IMR-90 (cell line): ENCODE results near the gene NXF1. TPM values are rescaled to one million over a fixed set of nuclear protein-coding genes. Genes with fewer than 3 reads are reported as not detected.

Source experiments
- ATAC-seq: fragments of 200-7000 bp; cut with Tn5 transposase; 2 replicates; pipeline ENCODE4 v1.9.1; 2020; ENCODE audit warnings: low read depth, mild to moderate bottlenecking, moderate library complexity
- BruUV-seq: library from RNA; stranded (reverse); fragments of 400-500 nt; replicated peaks from 2 replicates; lab custom pipeline; 2021; lab: Mats Ljungman, UMichigan
- CTCF ChIA-PET: fragments of 300-600 bp; formaldehyde crosslinking; extraction: SDS; loops from one replicate; lab custom pipeline; 2021; ENCODE audit warnings: antibody characterized with exemption; lab: Yijun Ruan, JAX
- POLR2A ChIA-PET: fragments of 300-600 bp; sonication (Branson Sonifier 250); formaldehyde crosslinking; loops from one replicate; lab custom pipeline; 2022; ENCODE audit warnings: antibody characterized with exemption; ENCODE audit not compliant: unreplicated experiment; lab: Charles Lee
- DNase-seq: peaks from one replicate; pipeline ENCODE4 v3.0.0; 2013
- H2AFZ ChIP-seq: replicated peaks from 2 replicates; pipeline ENCODE3; 2013; ENCODE audit warnings: low read length, mild to moderate bottlenecking; ENCODE audit not compliant: poor library complexity
- H2AK5ac ChIP-seq: 2 replicates; pipeline ENCODE4 v1.6.1; 2013; ENCODE audit warnings: low read depth, low read length, inconsistent platforms
- H2AK9ac ChIP-seq: replicated peaks from 2 replicates; pipeline ENCODE3; 2013; ENCODE audit warnings: mild to moderate bottlenecking, low read depth, low read length, moderate library complexity; ENCODE audit not compliant: poor library complexity
- H2BK120ac ChIP-seq: 2 replicates; pipeline ENCODE4 v1.6.1; 2013; ENCODE audit warnings: low read depth, low read length, inconsistent platforms
- H2BK15ac ChIP-seq: 3 replicates; pipeline ENCODE4 v1.6.1; 2013; ENCODE audit warnings: low read depth, low read length, inconsistent platforms
- H2BK20ac ChIP-seq: 2 replicates; pipeline ENCODE4 v1.6.1; 2013; ENCODE audit warnings: low read depth, mild to moderate bottlenecking, inconsistent platforms, low read length, moderate library complexity
- H2BK5ac ChIP-seq: 2 replicates; pipeline ENCODE4 v1.6.1; 2013; ENCODE audit warnings: mild to moderate bottlenecking, low read depth, low read length, inconsistent platforms; ENCODE audit not compliant: poor library complexity, severe bottlenecking
- H3K14ac ChIP-seq: replicated peaks from 2 replicates; pipeline ENCODE4 v1.6.1; 2013; ENCODE audit warnings: low read depth, low read length, inconsistent platforms
- H3K18ac ChIP-seq: 2 replicates; pipeline ENCODE4 v1.6.1; 2013; ENCODE audit warnings: low read depth, low read length, control low read depth
- H3K23ac ChIP-seq: 2 replicates; pipeline ENCODE4 v1.6.1; 2013; ENCODE audit warnings: low read depth, low read length, inconsistent platforms
- H3K27ac ChIP-seq: 2 replicates; pipeline ENCODE4 v1.5.1; 2013; ENCODE audit warnings: mild to moderate bottlenecking, control low read depth, low read length; ENCODE audit not compliant: insufficient read depth
- H3K27me3 ChIP-seq: 2 replicates; pipeline ENCODE4 v1.6.1; 2013; ENCODE audit warnings: low read length; ENCODE audit not compliant: control insufficient read depth, insufficient read depth
- H3K36me3 ChIP-seq: 2 replicates; pipeline ENCODE4 v1.6.1; 2013; ENCODE audit warnings: low read length, mixed read lengths; ENCODE audit not compliant: control insufficient read depth, insufficient read depth
- H3K4ac ChIP-seq: 2 replicates; pipeline ENCODE4 v1.6.1; 2013; ENCODE audit warnings: low read depth, low read length, inconsistent platforms
- H3K4me1 ChIP-seq: 2 replicates; pipeline ENCODE4 v1.6.1; 2013; ENCODE audit warnings: low read length, mixed read lengths; ENCODE audit not compliant: control insufficient read depth, insufficient read depth
- H3K4me2 ChIP-seq: 2 replicates; pipeline ENCODE4 v1.6.1; 2013; ENCODE audit warnings: low read depth, mild to moderate bottlenecking, control low read depth, low read length, moderate library complexity
- H3K4me3 ChIP-seq: 2 replicates; pipeline ENCODE4 v1.5.1; 2013; ENCODE audit warnings: low read depth, mild to moderate bottlenecking, control low read depth, low read length, moderate library complexity; ENCODE audit not compliant: insufficient read depth
- H3K56ac ChIP-seq: 2 replicates; pipeline ENCODE4 v1.6.1; 2013; ENCODE audit warnings: low read length, inconsistent platforms; ENCODE audit not compliant: insufficient read depth; ENCODE audit errors: extremely low read depth
- H3K79me1 ChIP-seq, 2 experiments: 2 replicates each; pipeline ENCODE4 v1.6.1; 2013; ENCODE audit warnings: low read length in 2 of 2, inconsistent platforms in 1 of 2, low read depth in 1 of 2
- H3K9ac ChIP-seq: 2 replicates; pipeline ENCODE4 v1.6.1; 2013; ENCODE audit warnings: low read depth, low read length, control low read depth
- H3K9me1 ChIP-seq: 2 replicates; pipeline ENCODE4 v1.6.1; 2013; ENCODE audit warnings: low read length, inconsistent platforms; ENCODE audit not compliant: insufficient read depth
- H3K9me3 ChIP-seq: 2 replicates; pipeline ENCODE4 v1.6.1; 2013; ENCODE audit warnings: low read length; ENCODE audit not compliant: control insufficient read depth, insufficient read depth
- H4K20me1 ChIP-seq: 2 replicates; pipeline ENCODE4 v1.6.1; 2013; ENCODE audit warnings: low read length, inconsistent platforms; ENCODE audit not compliant: insufficient read depth
- H4K5ac ChIP-seq: 2 replicates; pipeline ENCODE4 v1.6.1; 2013; ENCODE audit warnings: mild to moderate bottlenecking, low read depth, low read length, control low read depth
- H4K8ac ChIP-seq, 2 experiments: 2 replicates each; pipeline ENCODE4 v1.6.1; 2013; ENCODE audit warnings: low read depth in 2 of 2, low read length in 2 of 2, control low read depth in 1 of 2, inconsistent platforms in 1 of 2
- H4K91ac ChIP-seq: 2 replicates; pipeline ENCODE4 v1.6.1; 2013; ENCODE audit warnings: low read depth, low read length, inconsistent platforms; ENCODE audit not compliant: insufficient read depth
- CTCF ChIP-seq: conservative IDR thresholded peaks from 2 replicates; pipeline ENCODE4 v1.5.1; 2012; ENCODE audit warnings: mild to moderate bottlenecking, low read depth, low read length, improper control_type of control experiment
- FOS ChIP-seq: fragments of 150-350 bp; IDR thresholded peaks from 2 replicates; pipeline ENCODE4 v1.6.1; 2016; ENCODE audit warnings: low read depth, low read length
- MAFK ChIP-seq: IDR thresholded peaks from 2 replicates; pipeline ENCODE4 v1.6.1; 2012; ENCODE audit warnings: low read depth, low read length, improper control_type of control experiment
- POLR2A ChIP-seq: IDR thresholded peaks from 2 replicates; pipeline ENCODE4 v1.6.1; 2012; ENCODE audit warnings: mild to moderate bottlenecking, low read depth, low read length
- RAD21 ChIP-seq: IDR thresholded peaks from 2 replicates; pipeline ENCODE4 v1.6.1; 2012; ENCODE audit warnings: low read length, improper control_type of control experiment
- RFX5 ChIP-seq: IDR thresholded peaks from 2 replicates; pipeline ENCODE4 v1.8.0; 2012; ENCODE audit warnings: low read depth, mild to moderate bottlenecking, low read length, moderate library complexity
- WGBS, 2 experiments: methylation state at CpG; one replicate each; pipeline versions ENCODE4 v1.1.5 to v1.1.7; 2013; ENCODE audit warnings: missing lambda C conversion rate in 2 of 2; ENCODE audit not compliant: insufficient read length in 1 of 2; ENCODE audit errors: extremely low coverage in 2 of 2; 5-methylcytosine and 5-hydroxymethylcytosine counted together
- dilution Hi-C: fragments of 300-500 bp; cut with HindIII; formaldehyde crosslinking; loops from one replicate; pipeline ENCODE4 v1.14.3; 2018; ENCODE audit warnings: low sequenced_read_pairs; ENCODE audit not compliant: unreplicated experiment
- in situ Hi-C: fragments of 300-500 bp; cut with MboI; formaldehyde crosslinking; loops from 3 replicates; pipeline ENCODE4 v1.14.3; 2019; ENCODE audit warnings: low sequenced_read_pairs, inconsistent platforms, mixed read lengths
- intact Hi-C: fragments of 100-400 bp; cut with micrococcal nuclease; formaldehyde crosslinking; loops from 2 replicates; pipeline ENCODE4 v1.10.0; 2022
- polyA plus RNA-seq, 3 experiments: library from polyadenylated mRNA; depleted of rRNA; stranded (reverse); fragments of >200 nt; gene quantifications; 2 replicates each; pipeline ENCODE4 v1.2.3, GENCODE V29; 2012; ENCODE audit warnings: low replicate concordance in 1 of 3
- total RNA-seq: library from RNA; depleted of rRNA; stranded (reverse); fragments of >200 nt; gene quantifications from 2 replicates; pipeline ENCODE4 v1.2.3, GENCODE V29; 2012
- TF ChIP-seq, protein P1 (sequence below): fragments of 150-350 bp; IDR thresholded peaks from 2 replicates; pipeline ENCODE4 v1.6.1; 2017; ENCODE audit warnings: mild to moderate bottlenecking, antibody characterized with exemption, low read length, low read depth

Gene NXF1
- total and polyA plus RNA-seq, 2 of the 4 experiments (the other 2 are of a cell fraction): 26.3 to 97.4 TPM

GRCh38 chr11:62823677-62824076, 18.4 kb upstream of the NXF1 start:
- dilution Hi-C loops: no loop called here
- Histone ChIP-seq H3K14ac (no peak overlapping the region), H2BK20ac (no peak overlapping the region), H2BK5ac (no peak overlapping the region), H3K23ac (no peak overlapping the region), H3K27me3 (no peaks in the 10 kb centered on the region), H3K36me3 (peaks cover 72% of the 10 kb centered on the region), H2AK5ac (no peak overlapping the region), H3K79me1 (peaks cover 7 to 45% of the 10 kb centered on the region in 2 experiments), H4K5ac (no peak overlapping the region), H3K9me1 (no peaks in the 10 kb centered on the region), H3K18ac (no peak overlapping the region), H2AFZ (no peak overlapping the region), H3K4me3 (no peak overlapping the region), H3K9ac (no peak overlapping the region), H2AK9ac (no peak overlapping the region), H3K9me3 (no peaks in the 10 kb centered on the region), H4K91ac (no peak overlapping the region), H4K8ac (no peak overlapping the region), H3K4ac (no peak overlapping the region), H3K4me1 (no peaks in the 10 kb centered on the region), H3K4me2 (no peak overlapping the region), H2BK120ac (no peak overlapping the region), H3K27ac (no peak overlapping the region), H3K56ac (no peak overlapping the region), H4K20me1 (peaks cover 27% of the 10 kb centered on the region), H2BK15ac (no peak overlapping the region)
- TF ChIP-seq, protein P1, sequence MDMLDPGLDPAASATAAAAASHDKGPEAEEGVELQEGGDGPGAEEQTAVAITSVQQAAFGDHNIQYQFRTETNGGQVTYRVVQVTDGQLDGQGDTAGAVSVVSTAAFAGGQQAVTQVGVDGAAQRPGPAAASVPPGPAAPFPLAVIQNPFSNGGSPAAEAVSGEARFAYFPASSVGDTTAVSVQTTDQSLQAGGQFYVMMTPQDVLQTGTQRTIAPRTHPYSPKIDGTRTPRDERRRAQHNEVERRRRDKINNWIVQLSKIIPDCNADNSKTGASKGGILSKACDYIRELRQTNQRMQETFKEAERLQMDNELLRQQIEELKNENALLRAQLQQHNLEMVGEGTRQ: no peak
- no peak for TF ChIP-seq FOS
- no peak for TF ChIP-seq POLR2A
- no peak for TF ChIP-seq RFX5
- TF ChIP-seq RAD21: no peak
- no peak for TF ChIP-seq CTCF
- no peak for TF ChIP-seq MAFK
- ChIA-PET CTCF (no interaction called here), POLR2A (interaction anchor here (0.6 kb wide), 1 partner anchor 1464 kb away, joined by 4 read pairs; no protein-coding TSS in a partner anchor)
- 100% methylated on average over 2 of the region's 3 CpGs; no CpG with 5 or more reads in 1 of the 2 experiments for WGBS, 2 experiments
- BruUV-seq: no TSS peak
- ATAC-seq (no peak), DNase-seq (no peak)
- intact Hi-C loops: no loop called here
- in situ Hi-C loops: no loop called here
